Measurements from ENCODE around the gene RAB18.

DNA sequence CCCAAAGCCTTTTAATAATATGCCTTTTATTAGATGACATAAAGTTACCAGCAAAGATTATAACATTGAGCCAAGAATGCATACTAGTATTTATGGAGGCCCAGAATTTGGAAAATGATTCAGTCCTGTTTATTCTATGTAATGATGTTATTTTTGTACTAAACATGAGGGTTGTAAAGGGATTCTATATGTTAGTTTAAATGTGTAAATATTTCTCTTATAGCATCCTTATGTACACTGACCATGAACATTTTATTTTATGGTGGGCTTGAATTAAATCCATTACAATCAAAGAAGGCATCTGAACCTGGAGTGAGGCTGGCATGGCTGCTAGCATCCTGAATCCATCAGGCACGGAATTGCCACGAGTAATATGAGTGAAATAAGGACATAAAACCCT is 80.2 kb downstream of the RAB18 start:
- TF ChIP-seq EZH2 (IDR thresholded peaks at IDR 0.05; ENCODE audit: borderline replicate concordance, insufficient read depth, low read depth, low read length, poor library complexity, severe bottlenecking) = no peak
- TF ChIP-seq, protein P1, sequence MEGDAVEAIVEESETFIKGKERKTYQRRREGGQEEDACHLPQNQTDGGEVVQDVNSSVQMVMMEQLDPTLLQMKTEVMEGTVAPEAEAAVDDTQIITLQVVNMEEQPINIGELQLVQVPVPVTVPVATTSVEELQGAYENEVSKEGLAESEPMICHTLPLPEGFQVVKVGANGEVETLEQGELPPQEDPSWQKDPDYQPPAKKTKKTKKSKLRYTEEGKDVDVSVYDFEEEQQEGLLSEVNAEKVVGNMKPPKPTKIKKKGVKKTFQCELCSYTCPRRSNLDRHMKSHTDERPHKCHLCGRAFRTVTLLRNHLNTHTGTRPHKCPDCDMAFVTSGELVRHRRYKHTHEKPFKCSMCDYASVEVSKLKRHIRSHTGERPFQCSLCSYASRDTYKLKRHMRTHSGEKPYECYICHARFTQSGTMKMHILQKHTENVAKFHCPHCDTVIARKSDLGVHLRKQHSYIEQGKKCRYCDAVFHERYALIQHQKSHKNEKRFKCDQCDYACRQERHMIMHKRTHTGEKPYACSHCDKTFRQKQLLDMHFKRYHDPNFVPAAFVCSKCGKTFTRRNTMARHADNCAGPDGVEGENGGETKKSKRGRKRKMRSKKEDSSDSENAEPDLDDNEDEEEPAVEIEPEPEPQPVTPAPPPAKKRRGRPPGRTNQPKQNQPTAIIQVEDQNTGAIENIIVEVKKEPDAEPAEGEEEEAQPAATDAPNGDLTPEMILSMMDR (IDR thresholded peaks at IDR 0.05) = no peak

Data from B cell (primary cell).